Osteoblast (primary cell): ENCODE results near the gene NME7. TPM values are rescaled to one million over a fixed set of nuclear protein-coding genes. Genes with fewer than 3 reads are reported as not detected.

Experiments
- DNase-seq: peaks from one replicate; pipeline ENCODE4 v3.0.0; 2011; ENCODE audit warnings: low spot score, mixed read lengths; ENCODE audit not compliant: insufficient read length; ENCODE audit errors: missing footprints
- H2AFZ ChIP-seq: 2 replicates; pipeline ENCODE4 v1.6.0; 2011; ENCODE audit warnings: mild to moderate bottlenecking, low read length
- H3K27ac ChIP-seq: 2 replicates; pipeline ENCODE4 v1.5.1; 2011; ENCODE audit warnings: mild to moderate bottlenecking, low read depth, low read length, moderate library complexity
- H3K27me3 ChIP-seq: 2 replicates; pipeline ENCODE4 v1.6.0; 2012; ENCODE audit warnings: mild to moderate bottlenecking, control low read depth, inconsistent platforms, low read length, moderate library complexity; ENCODE audit not compliant: insufficient read depth
- H3K36me3 ChIP-seq: 2 replicates; pipeline ENCODE4 v1.5.1; 2011; ENCODE audit warnings: mild to moderate bottlenecking, low read length, control low read depth, moderate library complexity; ENCODE audit not compliant: insufficient read depth
- H3K4me1 ChIP-seq: 2 replicates; pipeline ENCODE4 v1.5.1; 2011; ENCODE audit warnings: mild to moderate bottlenecking, low read length, control low read depth, moderate library complexity; ENCODE audit not compliant: insufficient read depth
- H3K4me2 ChIP-seq: 2 replicates; pipeline ENCODE4 v1.6.0; 2011; ENCODE audit warnings: mild to moderate bottlenecking, low read length; ENCODE audit not compliant: insufficient read depth
- H3K4me3 ChIP-seq: fragments of 200-600 bp; sonication (generic); 3 replicates; pipeline ENCODE4 v1.5.1; 2012; ENCODE audit warnings: mild to moderate bottlenecking, low read length, inconsistent platforms; ENCODE audit not compliant: insufficient read depth
- H3K79me2 ChIP-seq: 2 replicates; pipeline ENCODE4 v1.6.0; 2012; ENCODE audit warnings: mild to moderate bottlenecking, low read length, control low read depth, inconsistent platforms; ENCODE audit not compliant: insufficient read depth
- H3K9me3 ChIP-seq: 2 replicates; pipeline ENCODE4 v1.5.1; 2011; ENCODE audit warnings: low read depth, low read length, control low read depth
- H4K20me1 ChIP-seq: 2 replicates; pipeline ENCODE4 v1.6.0; 2012; ENCODE audit warnings: mild to moderate bottlenecking, low read length, control low read depth; ENCODE audit not compliant: insufficient read depth
- total RNA-seq: library from RNA; depleted of rRNA; stranded (reverse); fragments of >200 nt; gene quantifications from 2 replicates; pipeline ENCODE4 v1.2.3, GENCODE V29; 2012
- TF ChIP-seq, protein P1 (sequence below): IDR thresholded peaks from 2 replicates; pipeline ENCODE4 v1.5.1; 2011; ENCODE audit warnings: mild to moderate bottlenecking, low read depth, low read length, moderate library complexity; ENCODE audit errors: extremely low read depth

NME7 gene
- total RNA-seq, 1 donor = 31.5 TPM

DNA sequence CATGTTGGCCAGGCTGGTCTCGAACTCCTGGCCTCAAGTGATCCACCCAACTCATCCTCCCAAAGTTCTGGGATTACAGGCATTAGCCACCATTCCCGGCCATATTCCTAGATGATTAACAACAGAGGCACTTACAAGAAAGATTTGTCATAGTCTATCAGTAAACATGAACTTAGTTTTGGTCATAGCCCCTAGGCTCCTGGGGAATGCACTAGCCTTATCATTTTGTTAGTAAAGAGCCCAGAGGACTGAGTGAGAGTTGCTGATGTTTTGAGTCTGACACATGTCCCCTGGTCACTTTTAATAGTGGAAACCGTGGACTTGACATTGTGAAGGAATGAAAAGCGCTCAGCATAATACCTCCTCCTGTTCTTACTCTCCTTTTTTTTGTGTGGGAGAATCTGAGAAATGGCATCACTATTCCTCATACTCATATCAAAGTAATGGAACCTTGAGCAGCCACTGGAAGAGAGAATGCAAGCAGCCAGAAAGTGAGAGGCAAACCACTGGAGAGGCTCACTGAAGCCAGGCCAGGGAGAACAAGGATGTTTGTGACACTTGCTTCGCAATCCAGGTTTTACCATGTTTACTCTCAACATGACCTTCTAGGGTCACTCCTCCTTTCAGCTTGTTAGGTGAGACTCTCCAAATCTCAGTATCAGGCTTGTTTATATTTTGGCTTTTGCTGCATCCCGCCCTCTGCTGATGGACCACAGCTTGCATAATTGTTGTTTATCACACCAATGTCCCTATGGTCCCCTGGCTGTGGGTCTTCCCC, 246.3 kb downstream of the NME7 start:
- peaks cover 8% of the 10 kb centered on the region for H3K4me1 ChIP-seq
- TF ChIP-seq, protein P1, sequence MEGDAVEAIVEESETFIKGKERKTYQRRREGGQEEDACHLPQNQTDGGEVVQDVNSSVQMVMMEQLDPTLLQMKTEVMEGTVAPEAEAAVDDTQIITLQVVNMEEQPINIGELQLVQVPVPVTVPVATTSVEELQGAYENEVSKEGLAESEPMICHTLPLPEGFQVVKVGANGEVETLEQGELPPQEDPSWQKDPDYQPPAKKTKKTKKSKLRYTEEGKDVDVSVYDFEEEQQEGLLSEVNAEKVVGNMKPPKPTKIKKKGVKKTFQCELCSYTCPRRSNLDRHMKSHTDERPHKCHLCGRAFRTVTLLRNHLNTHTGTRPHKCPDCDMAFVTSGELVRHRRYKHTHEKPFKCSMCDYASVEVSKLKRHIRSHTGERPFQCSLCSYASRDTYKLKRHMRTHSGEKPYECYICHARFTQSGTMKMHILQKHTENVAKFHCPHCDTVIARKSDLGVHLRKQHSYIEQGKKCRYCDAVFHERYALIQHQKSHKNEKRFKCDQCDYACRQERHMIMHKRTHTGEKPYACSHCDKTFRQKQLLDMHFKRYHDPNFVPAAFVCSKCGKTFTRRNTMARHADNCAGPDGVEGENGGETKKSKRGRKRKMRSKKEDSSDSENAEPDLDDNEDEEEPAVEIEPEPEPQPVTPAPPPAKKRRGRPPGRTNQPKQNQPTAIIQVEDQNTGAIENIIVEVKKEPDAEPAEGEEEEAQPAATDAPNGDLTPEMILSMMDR = no peak
- H3K36me3 ChIP-seq = no peaks in the 10 kb centered on the region
- H2AFZ ChIP-seq = no peak overlapping the region
- no peaks in the 10 kb centered on the region for H4K20me1 ChIP-seq
- no peaks in the 10 kb centered on the region for H3K27me3 ChIP-seq
- no peak overlapping the region for H3K4me2 ChIP-seq
- no peaks in the 10 kb centered on the region for H3K9me3 ChIP-seq
- no peak overlapping the region for H3K4me3 ChIP-seq
- DNase-seq = no peak
- no peak overlapping the region for H3K27ac ChIP-seq
- H3K79me2 ChIP-seq = peaks cover 10% of the 10 kb centered on the region

DNA sequence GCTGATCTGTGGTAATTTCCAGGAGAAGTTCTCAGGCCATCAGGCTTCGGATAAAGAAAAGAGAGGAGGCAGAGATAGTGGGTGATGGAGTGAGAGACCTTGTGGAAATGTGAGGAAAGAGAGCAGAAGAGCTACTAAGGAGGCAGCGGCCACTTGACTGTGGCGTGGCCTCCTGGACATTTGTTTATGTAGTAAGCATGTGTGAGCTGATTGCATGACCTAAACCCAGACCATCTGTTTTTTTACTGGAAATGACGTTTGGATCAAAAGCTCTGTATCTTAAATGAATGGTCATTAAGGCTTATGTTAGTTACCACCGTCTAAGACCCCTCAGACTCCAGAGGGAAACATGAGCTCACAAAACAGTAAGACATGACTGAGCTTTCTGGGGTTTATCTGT, 247.5 kb downstream of the NME7 start:
- peaks cover 8% of the 10 kb centered on the region for H3K4me1 ChIP-seq
- no peak overlapping the region for H3K4me2 ChIP-seq
- TF ChIP-seq, protein P1 = no peak
- no peak overlapping the region for H3K4me3 ChIP-seq
- no peaks in the 10 kb centered on the region for H3K36me3 ChIP-seq
- no peak for DNase-seq
- H3K27ac ChIP-seq = peak overlapping the region; percentile 41
- H2AFZ ChIP-seq = no peak overlapping the region
- H3K79me2 ChIP-seq = peaks cover 12% of the 10 kb centered on the region
- no peaks in the 10 kb centered on the region for H3K27me3 ChIP-seq
- H3K9me3 ChIP-seq = no peaks in the 10 kb centered on the region
- H4K20me1 ChIP-seq = no peaks in the 10 kb centered on the region

DNA sequence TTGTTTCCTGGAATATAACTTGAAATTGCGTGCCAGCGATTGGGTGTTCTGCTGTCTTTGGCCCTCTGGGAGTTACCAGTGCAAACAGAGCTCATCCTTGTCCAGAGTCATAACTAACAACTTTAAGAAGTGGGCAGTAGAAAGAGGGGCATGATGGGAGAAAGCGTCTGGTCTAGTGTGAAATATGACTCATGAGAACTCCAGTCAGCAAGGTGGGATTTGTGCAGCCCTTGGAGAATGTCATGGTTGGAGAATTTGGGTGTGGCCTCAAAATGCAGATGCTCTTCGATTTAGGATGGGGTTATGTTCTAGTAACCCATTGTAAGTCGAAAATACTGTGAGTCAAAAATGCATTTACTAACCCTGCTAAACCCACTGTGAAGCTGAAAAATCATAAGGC, 248.2 kb downstream of the NME7 start:
- Histone ChIP-seq H3K36me3 (no peaks in the 10 kb centered on the region), H3K4me1 (peaks cover 8% of the 10 kb centered on the region), H3K27ac (peak overlapping the region; percentile 49), H3K4me3 (no peak overlapping the region), H3K9me3 (no peaks in the 10 kb centered on the region), H3K4me2 (no peak overlapping the region), H4K20me1 (no peaks in the 10 kb centered on the region), H3K27me3 (no peaks in the 10 kb centered on the region), H2AFZ (no peak overlapping the region), H3K79me2 (peaks cover 12% of the 10 kb centered on the region)
- peak; percentile 60 for DNase-seq
- TF ChIP-seq, protein P1 = no peak

DNA sequence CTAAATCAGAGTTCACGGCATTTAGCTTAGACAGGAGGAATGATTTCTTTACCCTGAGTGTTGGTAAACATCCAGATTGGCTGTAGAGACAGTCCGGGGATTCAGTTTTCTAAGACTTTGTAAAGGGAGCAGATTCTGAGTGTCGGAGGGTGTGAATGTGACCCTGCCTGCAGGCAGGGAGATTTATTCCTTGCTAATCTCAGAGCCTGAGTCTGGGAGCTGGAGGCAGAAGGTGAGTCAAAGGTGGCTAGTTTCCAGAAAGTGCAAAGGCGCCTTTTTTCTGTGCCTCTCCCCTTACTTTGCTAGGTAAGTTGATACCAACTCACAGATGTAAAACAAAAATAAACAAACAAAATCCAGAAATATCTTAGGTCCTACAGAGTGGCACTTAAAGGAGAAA, 249.4 kb downstream of the NME7 start:
- H3K9me3 ChIP-seq = no peaks in the 10 kb centered on the region
- H3K4me2 ChIP-seq = no peak overlapping the region
- H3K79me2 ChIP-seq = peaks cover 12% of the 10 kb centered on the region
- H3K36me3 ChIP-seq = no peaks in the 10 kb centered on the region
- H3K27ac ChIP-seq = no peak overlapping the region
- no peaks in the 10 kb centered on the region for H3K27me3 ChIP-seq
- H2AFZ ChIP-seq = no peak overlapping the region
- no peaks in the 10 kb centered on the region for H4K20me1 ChIP-seq
- no peak overlapping the region for H3K4me3 ChIP-seq
- TF ChIP-seq, protein P1 = no peak
- DNase-seq = no peak
- H3K4me1 ChIP-seq = peaks cover 20% of the 10 kb centered on the region
